Measurements from ENCODE around the gene DCDC2. TPM values are rescaled to one million over a fixed set of nuclear protein-coding genes. Genes with fewer than 3 reads are reported as not detected.
"Not testable (repeated sequence)": the region's sequence is repeated elsewhere in the genome, so short reads cannot be mapped to it uniquely, and the experiment has no call there.

DCDC2 gene
- total RNA-seq, 1 experiment from 2014 or later: 0.08 TPM

DNA sequence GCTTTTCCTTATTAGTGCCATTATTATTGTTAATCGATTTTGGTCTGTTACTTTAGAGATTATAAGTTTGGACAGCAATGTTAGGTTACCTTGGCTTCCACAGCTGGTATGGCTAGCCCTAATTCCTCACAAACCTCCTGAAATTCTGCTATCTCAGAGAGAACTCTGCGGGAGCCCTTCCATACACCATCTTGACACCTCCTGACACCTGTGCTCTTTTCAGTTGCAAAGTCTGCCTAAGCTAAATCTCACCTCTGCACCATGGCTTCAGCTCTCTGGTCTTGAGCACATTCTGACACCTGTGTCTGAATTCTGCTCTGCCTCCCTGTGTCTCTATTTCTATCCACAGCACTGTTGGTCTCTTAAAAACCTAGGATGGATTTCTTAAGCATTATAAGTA, 106.5 kb downstream of the DCDC2 start:
- Histone ChIP-seq H3K27me3 (replicated peaks) (no peaks in the 10 kb centered on the region), H3K36me3 (no peaks in the 10 kb centered on the region), H3K27ac (no peak overlapping the region), H3K4me3 (no peak overlapping the region), H3K4me1 (replicated peaks) (no peaks in the 10 kb centered on the region), H3K9me3 (replicated peaks) (no peaks in the 10 kb centered on the region)
- DNase-seq (ENCODE audit: low read depth in 1 of 2, low spot score in 2 of 2): no peak

DNA sequence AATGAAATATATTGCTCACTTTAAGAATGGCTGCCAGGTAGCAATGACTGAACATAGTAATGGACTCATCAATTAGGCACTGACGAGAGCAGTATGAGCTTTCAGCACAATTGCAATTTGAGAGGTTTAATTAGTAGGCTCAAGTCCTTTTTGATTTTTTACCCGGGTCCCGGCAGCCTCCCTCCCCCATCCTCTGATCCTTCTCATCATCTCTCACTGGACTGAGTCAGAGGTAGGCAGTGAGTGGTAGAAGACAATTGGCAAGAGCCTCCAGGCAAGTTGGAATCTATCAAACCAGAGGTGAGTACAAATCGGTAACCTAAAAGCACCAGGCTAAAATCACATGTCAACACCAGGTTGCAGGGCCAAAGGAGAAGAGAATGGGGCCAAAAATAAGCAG, 107.9 kb downstream of the DCDC2 start:
- Histone ChIP-seq H3K9me3 (replicated peaks) (no peaks in the 10 kb centered on the region), H3K4me3 (no peak overlapping the region), H3K27me3 (replicated peaks) (no peaks in the 10 kb centered on the region), H3K4me1 (replicated peaks) (no peaks in the 10 kb centered on the region), H3K36me3 (no peaks in the 10 kb centered on the region), H3K27ac (no peak overlapping the region)
- no peak for DNase-seq (ENCODE audit: low read depth in 1 of 2, low spot score in 2 of 2)

DNA sequence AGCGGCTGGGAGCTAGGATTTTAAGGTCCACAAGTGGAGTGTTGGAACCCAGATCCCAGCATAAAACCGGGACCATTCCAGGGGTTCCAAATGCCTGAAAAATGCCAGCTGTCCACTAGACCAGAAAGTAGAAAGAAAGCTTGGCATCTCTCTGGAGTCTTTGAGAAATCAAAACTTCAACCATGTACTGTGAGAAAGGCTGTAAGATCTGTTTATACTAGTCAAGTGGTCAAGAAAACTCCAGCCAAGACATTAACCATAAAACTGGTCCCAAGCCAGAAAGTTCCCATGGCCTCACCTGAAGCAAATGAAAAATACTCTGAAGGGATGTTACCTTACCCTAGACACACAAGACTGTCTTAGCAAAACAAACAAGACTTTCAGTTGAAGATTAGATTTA, 112.6 kb downstream of the DCDC2 start:
- no peaks in the 10 kb centered on the region for H3K9me3 ChIP-seq (replicated peaks)
- H3K4me1 ChIP-seq (replicated peaks): no peaks in the 10 kb centered on the region
- no peak overlapping the region for H3K27ac ChIP-seq
- no peaks in the 10 kb centered on the region for H3K36me3 ChIP-seq
- H3K27me3 ChIP-seq (replicated peaks): no peaks in the 10 kb centered on the region
- H3K4me3 ChIP-seq: no peak overlapping the region
- no peak for DNase-seq (ENCODE audit: low read depth in 1 of 2, low spot score in 2 of 2)

DNA sequence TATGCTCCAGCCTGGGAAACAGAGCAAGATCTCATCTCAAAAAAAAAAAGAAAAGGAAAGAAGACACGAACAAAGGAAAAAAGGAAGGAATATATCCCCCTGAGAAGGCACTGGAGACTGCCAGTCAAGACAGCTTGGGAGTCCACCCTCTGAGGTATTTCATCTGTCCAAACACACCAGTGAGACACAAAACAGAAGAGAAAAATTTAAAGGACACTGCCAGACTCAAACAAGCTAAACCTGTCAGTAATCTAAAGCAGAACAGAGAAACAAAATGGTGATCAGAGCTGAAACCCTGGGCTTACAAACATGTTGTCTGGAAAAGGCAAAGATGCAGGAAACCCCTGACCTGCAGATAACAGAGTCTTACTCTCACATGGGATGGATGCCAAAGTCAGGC, 114.9 kb downstream of the DCDC2 start:
- Histone ChIP-seq H3K27me3 (replicated peaks) (no peaks in the 10 kb centered on the region), H3K4me3 (no peak overlapping the region), H3K4me1 (replicated peaks) (no peaks in the 10 kb centered on the region), H3K9me3 (replicated peaks) (no peaks in the 10 kb centered on the region), H3K36me3 (no peaks in the 10 kb centered on the region), H3K27ac (no peak overlapping the region)
- DNase-seq (ENCODE audit: low read depth in 1 of 2, low spot score in 2 of 2): no peak

DNA sequence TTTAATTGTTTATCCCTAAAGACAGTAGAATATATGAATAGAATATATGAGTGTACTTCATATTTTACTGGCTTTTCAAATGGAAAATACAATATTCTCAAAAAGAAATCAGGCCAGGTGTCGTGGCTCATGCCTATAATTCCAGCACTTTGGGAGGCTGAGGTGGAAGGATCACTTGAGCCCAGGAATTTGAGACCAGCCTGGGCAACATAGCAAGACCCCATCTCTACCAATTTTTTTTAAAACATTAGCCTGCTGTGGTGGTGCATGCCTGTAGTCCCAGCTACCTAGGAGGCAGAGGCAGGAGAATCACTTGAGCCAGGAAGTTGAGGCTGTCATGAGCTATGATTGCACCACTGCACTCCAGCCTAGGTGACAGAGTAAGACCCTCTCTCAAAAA, 116.1 kb downstream of the DCDC2 start:
- not testable (repeated sequence) for H3K36me3 ChIP-seq; H3K4me1 ChIP-seq (replicated peaks); H3K9me3 ChIP-seq (replicated peaks); H3K4me3 ChIP-seq; DNase-seq (ENCODE audit: low read depth in 1 of 2, low spot score in 2 of 2); H3K27ac ChIP-seq; H3K27me3 ChIP-seq (replicated peaks)

DNA sequence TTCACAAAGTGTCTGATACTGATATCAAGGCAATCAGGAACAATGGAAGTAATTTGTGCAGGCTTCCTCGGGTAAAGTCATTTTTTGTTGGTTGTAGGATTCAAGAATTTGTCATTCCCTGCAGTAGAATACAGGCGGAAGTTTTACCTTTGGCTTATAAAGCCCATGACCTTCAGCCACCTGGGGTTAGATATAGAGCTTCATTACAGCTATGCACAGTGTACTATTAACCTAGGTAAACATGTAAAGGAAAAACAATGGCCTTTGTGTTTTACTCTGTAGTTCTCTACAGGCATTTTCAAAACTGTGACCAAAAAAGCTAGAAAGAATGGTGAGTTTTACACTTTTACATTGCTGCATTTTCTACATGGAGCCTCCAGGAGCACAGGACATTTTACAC, 116.9 kb downstream of the DCDC2 start:
- H3K4me1 ChIP-seq (replicated peaks): no peaks in the 10 kb centered on the region
- no peaks in the 10 kb centered on the region for H3K9me3 ChIP-seq (replicated peaks)
- no peak overlapping the region for H3K27ac ChIP-seq
- no peaks in the 10 kb centered on the region for H3K27me3 ChIP-seq (replicated peaks)
- DNase-seq (ENCODE audit: low read depth in 1 of 2, low spot score in 2 of 2): no peak
- H3K36me3 ChIP-seq: no peaks in the 10 kb centered on the region
- H3K4me3 ChIP-seq: no peak overlapping the region

DNA sequence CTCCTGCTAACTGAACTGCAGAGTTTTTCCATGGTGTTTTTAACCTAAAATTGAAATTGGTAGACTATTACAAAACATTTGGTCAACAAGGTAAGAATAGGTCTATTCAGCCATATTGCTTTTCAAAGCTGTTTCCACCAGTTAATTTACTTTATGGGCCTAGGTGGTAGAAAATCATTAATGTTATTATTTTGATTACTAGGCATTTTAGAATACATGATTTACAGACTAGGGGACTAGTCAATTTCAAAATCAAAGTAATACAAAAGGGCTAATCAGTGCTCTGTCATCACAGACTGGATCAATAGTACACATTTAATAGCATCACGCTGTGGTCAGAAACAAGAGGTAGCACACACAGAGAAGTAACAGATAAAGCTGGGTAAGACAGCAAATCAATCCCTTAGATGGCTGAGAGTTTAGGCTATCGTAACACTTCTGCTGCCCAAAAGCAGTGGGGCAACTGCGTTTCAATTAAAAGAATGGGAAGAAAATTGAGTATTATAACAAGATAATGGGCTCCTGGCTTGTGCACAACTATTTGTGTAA, 117.4 kb downstream of the DCDC2 start:
- Histone ChIP-seq H3K27ac (no peak overlapping the region), H3K27me3 (replicated peaks) (no peaks in the 10 kb centered on the region)
- no peak for DNase-seq (ENCODE audit: low read depth in 1 of 2, low spot score in 2 of 2)

DNA sequence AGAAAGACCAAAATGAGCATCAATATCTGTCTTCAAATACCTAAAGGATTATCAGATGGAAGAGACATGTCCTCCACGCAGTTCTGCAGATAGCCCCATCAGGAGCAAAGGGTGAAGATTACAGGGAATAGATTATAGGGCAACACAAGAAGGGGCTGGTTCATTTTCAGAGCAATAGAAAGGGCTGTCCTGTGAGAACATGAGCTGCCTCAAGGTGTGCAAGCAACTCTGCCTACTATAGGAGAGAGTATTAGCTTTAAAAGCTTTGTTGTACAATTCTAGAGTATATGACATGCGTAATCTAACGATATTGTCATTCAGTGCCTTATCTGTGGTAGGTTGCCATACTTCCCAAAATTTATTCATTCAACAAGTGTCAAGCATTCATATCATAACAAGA, 119.2 kb downstream of the DCDC2 start:
- Histone ChIP-seq H3K4me3 (no peak overlapping the region), H3K27ac (no peak overlapping the region), H3K4me1 (replicated peaks) (no peaks in the 10 kb centered on the region), H3K9me3 (replicated peaks) (no peaks in the 10 kb centered on the region), H3K36me3 (no peaks in the 10 kb centered on the region), H3K27me3 (replicated peaks) (no peaks in the 10 kb centered on the region)
- no peak for DNase-seq (ENCODE audit: low read depth in 1 of 2, low spot score in 2 of 2)

More for the DNA sequence above, 117.4 kb downstream of the DCDC2 start:
- no peaks in the 10 kb centered on the region for H3K9me3 ChIP-seq (replicated peaks)
- no peaks in the 10 kb centered on the region for H3K4me1 ChIP-seq (replicated peaks)
- no peak overlapping the region for H3K4me3 ChIP-seq
- no peaks in the 10 kb centered on the region for H3K36me3 ChIP-seq

DNA sequence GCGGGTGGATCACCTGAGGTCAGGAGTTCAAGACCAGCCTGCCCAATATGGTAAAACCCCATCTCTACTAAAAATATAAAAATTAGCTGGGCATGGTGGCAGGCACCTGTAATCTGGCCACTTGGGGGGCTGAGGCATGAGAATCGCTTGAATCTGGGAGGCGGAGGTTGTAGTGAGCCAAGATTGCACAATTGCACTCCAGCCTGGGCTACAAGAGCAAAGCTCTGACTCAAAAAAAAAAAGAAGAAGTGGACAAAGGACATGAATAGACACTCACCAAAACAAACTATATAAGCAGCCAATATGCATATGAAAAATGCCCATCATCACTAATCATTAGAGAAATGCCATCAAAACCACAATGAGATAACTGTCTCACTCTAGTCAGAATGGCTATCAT, 121.1 kb downstream of the DCDC2 start:
- not testable (repeated sequence) for H3K36me3 ChIP-seq; DNase-seq (ENCODE audit: low read depth in 1 of 2, low spot score in 2 of 2); H3K9me3 ChIP-seq (replicated peaks); H3K27ac ChIP-seq; H3K27me3 ChIP-seq (replicated peaks); H3K4me1 ChIP-seq (replicated peaks); H3K4me3 ChIP-seq

DNA sequence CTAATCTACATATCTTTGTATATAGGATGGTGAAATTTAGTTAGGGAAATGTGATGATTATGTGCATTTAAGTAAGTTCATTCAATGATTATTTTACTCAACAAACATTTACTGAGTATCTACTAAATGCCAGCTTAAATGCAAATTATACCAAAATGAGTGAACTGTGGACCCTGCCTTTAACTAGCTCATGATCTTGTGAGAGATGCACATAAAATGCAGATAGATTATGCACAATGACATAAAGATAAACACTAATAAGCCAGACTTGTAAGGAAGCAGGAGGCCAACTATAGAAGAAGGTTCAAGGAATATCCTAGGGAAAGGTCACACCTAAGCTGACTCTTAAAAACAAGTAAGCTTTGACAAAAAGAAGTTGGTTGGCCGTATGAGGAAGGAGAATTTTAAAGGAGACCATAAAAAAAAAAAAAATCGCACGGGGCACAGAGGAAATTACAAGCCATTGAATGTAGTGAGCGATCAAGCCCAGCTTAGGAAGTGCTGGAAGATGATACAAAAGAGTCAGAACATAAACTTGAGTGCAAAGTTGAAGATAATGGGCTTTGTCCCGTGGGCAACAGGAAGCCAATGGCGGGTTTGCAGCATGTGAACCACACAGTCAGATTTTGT, 123.9 kb downstream of the DCDC2 start:
- Histone ChIP-seq H3K9me3 (replicated peaks) (no peaks in the 10 kb centered on the region), H3K27me3 (replicated peaks) (no peaks in the 10 kb centered on the region), H3K4me3 (no peak overlapping the region), H3K36me3 (no peaks in the 10 kb centered on the region), H3K27ac (no peak overlapping the region), H3K4me1 (replicated peaks) (no peaks in the 10 kb centered on the region)
- DNase-seq (ENCODE audit: low read depth in 1 of 2, low spot score in 2 of 2): no peak

DNA sequence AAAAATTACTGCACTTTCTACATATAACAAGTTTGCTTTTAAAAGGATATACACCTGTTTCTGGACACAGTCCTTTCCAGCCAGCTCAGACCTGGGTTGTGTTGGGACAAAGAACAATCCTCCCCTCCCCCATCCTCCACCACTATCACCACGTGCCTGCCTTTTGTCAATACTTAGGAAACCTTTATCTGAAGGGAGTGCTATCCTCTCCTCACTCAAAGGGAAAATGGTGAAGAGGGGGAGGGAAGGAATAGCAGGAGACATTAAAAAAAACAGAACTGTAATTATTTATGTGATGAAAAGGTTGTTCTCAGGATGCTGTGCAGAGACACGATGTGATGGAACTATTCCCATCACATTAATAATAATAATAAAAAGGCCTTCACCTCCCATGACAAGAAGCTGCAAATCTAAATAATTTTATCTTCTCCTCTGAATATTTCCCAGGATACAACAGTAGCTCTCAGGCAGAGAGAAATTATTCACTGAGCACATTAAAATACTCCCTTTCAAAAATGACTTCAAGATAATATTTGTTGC, 126.4 kb downstream of the DCDC2 start:
- no peak overlapping the region for H3K27ac ChIP-seq
- DNase-seq (ENCODE audit: low read depth in 1 of 2, low spot score in 2 of 2): no peak
- H3K36me3 ChIP-seq: no peaks in the 10 kb centered on the region
- no peaks in the 10 kb centered on the region for H3K9me3 ChIP-seq (replicated peaks)
- no peaks in the 10 kb centered on the region for H3K4me1 ChIP-seq (replicated peaks)
- H3K27me3 ChIP-seq (replicated peaks): no peaks in the 10 kb centered on the region
- H3K4me3 ChIP-seq: no peak overlapping the region

DNA sequence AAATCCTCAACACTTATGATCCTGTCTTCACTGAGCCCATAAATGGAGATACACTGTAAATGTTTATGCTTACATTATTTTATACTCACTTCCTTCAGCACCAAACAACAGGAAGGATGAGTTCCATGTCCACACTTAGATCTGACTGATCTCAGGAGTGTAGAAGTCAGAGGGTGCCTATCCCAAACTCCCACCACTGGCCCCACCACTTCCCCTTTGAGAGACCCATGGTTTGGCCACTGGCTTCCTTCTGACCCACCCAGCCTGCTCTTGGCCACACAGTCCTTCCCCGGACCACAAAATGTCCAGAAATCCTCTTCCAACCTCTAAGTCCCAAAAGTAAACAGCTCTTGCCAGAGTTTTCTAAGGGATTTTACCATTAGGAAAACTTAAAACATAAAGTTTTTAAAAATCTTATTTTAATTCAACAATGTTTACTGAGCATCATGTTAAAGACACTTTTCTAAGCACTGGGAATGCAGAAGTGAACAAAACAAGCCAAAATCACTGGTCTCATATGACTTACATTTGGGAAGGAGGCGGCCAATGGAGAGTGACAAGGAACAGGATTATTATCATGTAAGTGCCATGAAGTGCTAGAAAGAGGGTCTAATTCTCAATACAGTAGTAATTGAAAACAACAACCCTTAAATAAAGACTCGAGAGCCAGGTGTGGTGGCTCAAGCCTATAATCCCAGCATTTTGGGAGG, 128.0 kb downstream of the DCDC2 start:
- no peak for DNase-seq (ENCODE audit: low read depth in 1 of 2, low spot score in 2 of 2)
- Histone ChIP-seq H3K27ac (no peak overlapping the region), H3K27me3 (replicated peaks) (no peaks in the 10 kb centered on the region), H3K4me3 (no peak overlapping the region), H3K9me3 (replicated peaks) (no peaks in the 10 kb centered on the region), H3K36me3 (no peaks in the 10 kb centered on the region), H3K4me1 (replicated peaks) (no peaks in the 10 kb centered on the region)

DNA sequence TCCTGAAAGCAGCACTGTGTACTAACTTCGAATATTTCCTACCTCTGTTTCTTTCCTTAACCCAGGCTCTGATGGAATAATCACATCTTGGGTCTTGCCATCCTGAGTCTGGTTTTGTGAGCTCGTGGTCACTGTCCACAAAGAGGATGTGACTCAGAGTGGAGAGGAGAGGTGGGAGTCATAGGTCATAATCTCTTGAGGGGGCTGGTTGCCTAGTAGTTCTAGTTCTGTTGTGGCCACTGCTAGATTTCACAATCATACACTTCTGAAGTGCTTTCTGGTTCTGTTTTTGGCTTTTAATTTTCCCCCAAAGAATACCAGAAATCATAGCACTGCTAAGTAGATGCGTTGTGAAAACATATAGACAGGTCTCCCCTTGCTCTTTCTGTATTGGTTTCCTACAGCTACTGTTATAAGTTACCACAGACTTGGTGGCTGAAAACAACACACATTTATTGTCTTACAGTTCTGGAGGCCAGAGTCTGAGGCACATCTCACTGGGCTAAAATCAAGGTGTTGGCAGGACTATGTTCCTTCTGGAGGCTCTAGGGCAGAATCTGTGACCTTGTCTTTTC, 129.1 kb downstream of the DCDC2 start:
- Histone ChIP-seq H3K27me3 (replicated peaks) (no peaks in the 10 kb centered on the region), H3K4me3 (no peak overlapping the region), H3K9me3 (replicated peaks) (no peaks in the 10 kb centered on the region), H3K36me3 (no peaks in the 10 kb centered on the region), H3K27ac (no peak overlapping the region), H3K4me1 (replicated peaks) (no peaks in the 10 kb centered on the region)
- no peak for DNase-seq (ENCODE audit: low read depth in 1 of 2, low spot score in 2 of 2)

DNA sequence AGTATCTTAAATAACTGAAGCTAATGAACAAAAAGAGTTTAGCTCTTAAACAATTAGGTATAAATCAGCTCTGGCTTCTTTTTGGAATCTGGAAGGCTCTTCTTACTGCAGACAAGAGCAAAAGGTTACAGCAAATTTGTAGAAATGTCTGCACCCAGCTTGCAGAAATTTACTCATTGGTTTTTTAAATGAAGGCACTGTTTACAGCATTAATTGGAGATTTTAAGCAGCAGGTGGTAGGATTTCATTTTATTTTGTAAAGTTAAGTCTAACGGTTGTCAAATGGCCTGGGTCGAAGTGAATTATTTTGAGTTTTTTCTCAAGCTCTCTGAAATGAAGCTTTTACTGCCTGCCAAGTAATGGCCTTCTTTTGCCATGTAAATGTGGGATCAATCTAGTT, 129.7 kb downstream of the DCDC2 start:
- Histone ChIP-seq H3K9me3 (replicated peaks) (no peaks in the 10 kb centered on the region), H3K27ac (no peak overlapping the region), H3K36me3 (no peaks in the 10 kb centered on the region), H3K4me3 (no peak overlapping the region), H3K27me3 (replicated peaks) (no peaks in the 10 kb centered on the region), H3K4me1 (replicated peaks) (no peaks in the 10 kb centered on the region)
- DNase-seq (ENCODE audit: low read depth in 1 of 2, low spot score in 2 of 2): no peak
